NCI-H1092 treated with DMSO at 0.1 percent for 48 hours (cell line): ENCODE results near the gene B3GAT2.

Source experiments
- DNase-seq: peaks from one replicate; lab custom pipeline; 2025; lab: John Stamatoyannopoulos, UW

B3GAT2 gene

GRCh38 chr6:70900047-70900446 lies 56.8 kb downstream of the B3GAT2 start:
- DNase-seq, result no peak

GRCh38 chr6:70894001-70894400 lies 62.9 kb downstream of the B3GAT2 start:
- DNase-seq, result no peak

GRCh38 chr6:70889270-70889669 lies 67.6 kb downstream of the B3GAT2 start:
- DNase-seq, result no peak

- DNase-seq, result no peak
Observed at GRCh38 chr6:70886661-70887060, 70.2 kb downstream of the B3GAT2 start.

GRCh38 chr6:70886071-70886470 lies 70.8 kb downstream of the B3GAT2 start:
- DNase-seq, result no peak

- peak; percentile 54 for DNase-seq
Observed at GRCh38 chr6:70884074-70884983, 72.5 kb downstream of the B3GAT2 start.

- DNase-seq, result no peak
Observed at GRCh38 chr6:70879496-70879895, 77.4 kb downstream of the B3GAT2 start.

GRCh38 chr6:70874181-70874913 lies 82.5 kb downstream of the B3GAT2 start:
- no peak for DNase-seq

GRCh38 chr6:70872469-70872868 lies 84.4 kb downstream of the B3GAT2 start:
- DNase-seq, result no peak

- no peak for DNase-seq
Observed at GRCh38 chr6:70864401-70864800, 92.5 kb downstream of the B3GAT2 start.

- no peak for DNase-seq
Observed at GRCh38 chr6:70863343-70863742, 93.5 kb downstream of the B3GAT2 start.

- DNase-seq, result no peak
Observed at GRCh38 chr6:70860920-70861319, 95.9 kb downstream of the B3GAT2 start.

- no peak for DNase-seq
Observed at GRCh38 chr6:70860045-70860444, 96.8 kb downstream of the B3GAT2 start.

GRCh38 chr6:70857387-70858077 lies 99.3 kb downstream of the B3GAT2 start:
- DNase-seq, result no peak

GRCh38 chr6:70852667-70853246 lies 104.1 kb downstream of the B3GAT2 start:
- DNase-seq, result no peak

GRCh38 chr6:70849348-70850069 lies 107.4 kb downstream of the B3GAT2 start:
- no peak for DNase-seq

GRCh38 chr6:70847106-70848084 lies 109.5 kb downstream of the B3GAT2 start:
- DNase-seq, result no peak

GRCh38 chr6:70846207-70846835 lies 110.5 kb downstream of the B3GAT2 start:
- DNase-seq, result no peak

- no peak for DNase-seq
Observed at GRCh38 chr6:70844301-70844700, 112.6 kb downstream of the B3GAT2 start.
